G401.6 (cell line): ENCODE measurements around the gene ADRM1.

ENCODE experiments used
- FAIRE-seq: peaks from 2 replicates; lab custom pipeline; 2012; peaks lifted over from hg19 to GRCh38; lab: Jason Lieb, UNC

The ADRM1 gene

GRCh38 chr20:62281161-62281933, 21.4 kb upstream of the ADRM1 start:
- FAIRE-seq: no peak

- no peak for FAIRE-seq
Measured at GRCh38 chr20:62282103-62282502, 20.7 kb upstream of the ADRM1 start.

GRCh38 chr20:62282877-62283503, 19.8 kb upstream of the ADRM1 start:
- FAIRE-seq: no peak

- FAIRE-seq: no peak
Measured at GRCh38 chr20:62284448-62284847, 18.3 kb upstream of the ADRM1 start.

- FAIRE-seq: no peak
Measured at GRCh38 chr20:62285151-62285550, 17.6 kb upstream of the ADRM1 start.

GRCh38 chr20:62285722-62286121, 17.1 kb upstream of the ADRM1 start:
- FAIRE-seq: no peak

- FAIRE-seq: no peak
Measured at GRCh38 chr20:62286493-62287064, 16.2 kb upstream of the ADRM1 start.

GRCh38 chr20:62287129-62287528, 15.7 kb upstream of the ADRM1 start:
- FAIRE-seq: no peak

GRCh38 chr20:62287759-62288534, 14.8 kb upstream of the ADRM1 start:
- FAIRE-seq: no peak

- FAIRE-seq: no peak
Measured at GRCh38 chr20:62288535-62289105, 14.2 kb upstream of the ADRM1 start.

- FAIRE-seq: no peak
Measured at GRCh38 chr20:62289131-62289530, 13.7 kb upstream of the ADRM1 start.

GRCh38 chr20:62289898-62290297, 12.9 kb upstream of the ADRM1 start:
- FAIRE-seq: no peak

GRCh38 chr20:62291251-62292066, 11.3 kb upstream of the ADRM1 start:
- no peak for FAIRE-seq

GRCh38 chr20:62292108-62292507, 10.7 kb upstream of the ADRM1 start:
- no peak for FAIRE-seq

- FAIRE-seq: no peak
Measured at GRCh38 chr20:62293111-62293784, 9.5 kb upstream of the ADRM1 start.

GRCh38 chr20:62293946-62294345, 8.9 kb upstream of the ADRM1 start:
- FAIRE-seq: no peak

- FAIRE-seq: no peak
Measured at GRCh38 chr20:62294516-62294915, 8.3 kb upstream of the ADRM1 start.

GRCh38 chr20:62296724-62297448, 5.9 kb upstream of the ADRM1 start:
- no peak for FAIRE-seq

- FAIRE-seq: no peak
Measured at GRCh38 chr20:62297449-62298227, 5.2 kb upstream of the ADRM1 start.
